HK-2 (cell line): ENCODE data around the gene IHH.

ENCODE experiments used
- DNase-seq: peaks from one replicate; pipeline ENCODE4 v3.0.0-alpha.2; 2018; ENCODE audit not compliant: unreplicated experiment

Gene IHH

DNA sequence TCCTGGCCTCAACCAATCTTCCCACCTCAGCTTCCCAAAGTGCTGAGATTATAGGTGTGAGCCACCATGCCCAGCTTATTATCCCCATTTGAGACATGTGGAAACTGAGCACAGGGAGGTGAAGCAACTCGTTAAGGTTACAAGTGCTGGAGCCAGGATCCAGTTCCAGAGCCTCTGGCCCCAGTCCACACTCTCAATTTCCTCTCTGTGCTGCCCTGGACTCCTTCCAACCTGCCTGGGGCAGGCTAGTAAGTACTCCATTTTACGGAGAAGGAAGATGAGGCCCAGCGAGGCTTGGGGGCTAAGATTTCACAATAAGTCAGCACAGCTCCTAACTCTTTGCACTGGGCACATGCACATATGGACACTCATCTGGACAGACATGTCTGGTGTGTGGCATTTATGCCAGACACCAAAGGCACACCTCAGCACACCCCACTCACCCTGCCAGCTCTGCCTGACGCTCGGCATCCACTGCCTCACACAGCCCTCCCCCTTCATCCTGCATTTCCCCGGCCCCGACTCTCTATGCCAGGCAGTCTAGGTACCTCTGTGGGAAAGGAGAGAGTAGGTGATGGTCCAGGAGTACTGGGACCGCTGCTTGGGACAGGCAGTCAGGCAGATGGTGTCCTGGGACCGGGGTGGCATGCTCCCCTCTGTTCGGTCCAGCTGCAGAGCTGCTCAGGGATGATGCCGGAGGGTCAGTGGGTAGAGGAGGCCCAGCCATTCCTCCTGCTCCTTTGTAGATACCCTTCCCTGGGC, 39.9 kb downstream of the IHH start:
- no peak for DNase-seq

DNA sequence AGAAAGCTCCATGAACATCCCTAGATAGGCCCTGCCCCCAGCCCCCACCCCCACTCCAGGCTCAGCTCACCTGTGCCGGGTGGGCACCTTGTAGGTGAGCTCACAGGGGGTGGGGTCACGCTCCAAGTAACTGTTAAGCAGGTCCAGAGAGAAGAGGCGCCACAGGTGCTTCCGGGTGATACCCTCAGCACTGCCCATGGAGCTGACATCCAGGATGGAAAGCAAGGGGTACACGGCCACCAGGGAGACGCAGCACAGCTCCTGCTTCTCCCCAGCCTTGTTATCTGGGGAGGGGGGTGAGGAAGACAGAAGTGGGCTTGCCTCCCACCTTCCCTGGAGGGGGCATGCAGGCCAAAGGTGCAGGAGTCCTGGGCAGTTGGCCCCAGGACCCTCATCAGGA, 41.3 kb downstream of the IHH start:
- DNase-seq, result no peak

DNA sequence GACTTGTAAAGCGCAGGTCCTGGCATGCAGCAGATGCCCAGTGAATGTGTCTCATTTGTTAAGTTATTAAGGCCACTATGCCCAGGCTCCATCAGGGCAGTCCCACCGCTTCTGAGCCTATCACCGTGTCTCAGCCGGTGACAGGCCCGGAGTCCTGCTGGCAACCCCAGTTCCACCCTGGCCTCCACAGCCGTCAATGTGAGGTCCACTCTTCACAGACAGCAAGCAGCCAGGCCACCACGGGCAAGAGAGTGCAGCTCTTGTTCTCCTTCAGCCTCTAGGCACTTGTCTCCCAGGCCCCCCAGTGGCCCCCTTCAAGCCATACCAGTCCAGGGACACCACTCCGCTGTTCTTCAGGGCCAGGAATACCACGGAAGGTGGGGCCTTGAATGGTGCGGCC, 42.0 kb downstream of the IHH start:
- DNase-seq, result no peak

DNA sequence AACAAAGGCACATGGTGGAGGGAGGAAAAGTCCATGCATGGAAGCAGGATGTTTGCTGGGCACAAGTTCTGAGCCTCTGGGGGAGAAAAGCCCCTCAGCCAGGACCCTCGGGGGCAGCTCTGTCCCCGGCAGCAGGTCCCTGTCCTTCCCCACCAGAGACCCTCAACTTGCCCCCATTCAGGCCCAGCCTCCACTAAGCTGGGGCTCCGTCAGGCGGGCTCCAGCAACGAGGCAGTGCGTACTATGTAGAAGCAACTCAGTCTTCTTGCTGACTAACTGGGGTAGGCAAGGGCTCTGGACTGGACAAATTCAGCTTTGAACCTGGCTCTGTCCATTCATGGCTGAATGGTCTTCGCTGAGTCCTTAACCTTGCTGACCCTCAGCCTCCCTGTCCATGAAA, 42.4 kb downstream of the IHH start:
- no peak for DNase-seq

DNA sequence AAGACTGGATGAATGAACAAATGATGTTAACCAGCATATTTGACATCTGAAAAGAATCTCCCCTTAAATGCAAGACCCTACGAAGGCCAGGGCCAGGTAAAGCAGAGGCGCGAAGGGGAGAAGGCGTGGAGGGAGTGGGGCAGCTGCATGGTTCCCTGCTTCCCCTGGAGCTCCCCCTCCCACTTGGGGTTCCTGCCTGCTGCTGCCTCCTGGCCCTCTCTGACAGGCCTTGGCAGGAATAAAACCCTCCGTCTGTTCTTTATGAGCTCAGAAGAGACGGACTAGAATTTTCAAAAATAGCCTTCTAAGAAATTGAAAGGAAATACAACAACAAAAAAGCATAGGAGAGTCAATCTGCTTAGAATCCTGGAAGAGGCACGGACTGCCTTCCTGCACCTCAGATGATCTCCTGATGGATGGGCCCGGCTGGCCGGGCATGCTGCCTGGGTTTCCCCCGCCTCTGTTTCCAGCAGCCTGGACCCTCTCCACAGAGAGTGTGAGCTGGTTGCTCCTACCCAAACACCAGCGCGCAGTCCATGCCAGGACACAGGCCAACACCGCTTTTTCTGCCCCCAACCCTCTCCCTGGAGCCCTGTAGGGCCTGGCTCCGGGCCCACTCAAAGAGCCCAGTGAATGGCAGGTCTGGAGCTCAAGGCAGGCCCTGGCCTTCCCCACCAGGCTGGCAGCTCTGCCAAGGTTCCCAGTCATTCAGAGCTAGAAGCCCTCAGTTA, 43.4 kb downstream of the IHH start:
- DNase-seq, result no peak

DNA sequence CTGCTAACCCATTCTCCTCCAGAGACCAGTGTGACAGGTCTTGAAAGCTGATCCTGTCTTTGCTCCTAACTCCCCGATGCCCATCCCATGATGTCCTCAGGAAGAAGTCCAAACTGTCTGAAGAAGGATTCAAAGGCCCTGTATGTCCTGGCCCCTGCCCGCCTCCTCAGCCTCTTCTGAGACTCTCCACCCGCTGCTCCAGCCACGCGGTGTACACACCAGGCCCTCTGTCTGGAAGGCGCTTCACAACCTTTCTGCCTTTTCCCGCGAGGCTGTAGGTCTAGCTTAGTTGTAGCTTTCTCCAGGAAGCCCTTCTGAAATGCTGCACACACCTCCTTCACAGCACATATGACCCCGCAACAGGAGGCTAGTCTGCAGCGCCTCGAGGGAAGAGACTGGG, 44.0 kb downstream of the IHH start:
- no peak for DNase-seq

DNA sequence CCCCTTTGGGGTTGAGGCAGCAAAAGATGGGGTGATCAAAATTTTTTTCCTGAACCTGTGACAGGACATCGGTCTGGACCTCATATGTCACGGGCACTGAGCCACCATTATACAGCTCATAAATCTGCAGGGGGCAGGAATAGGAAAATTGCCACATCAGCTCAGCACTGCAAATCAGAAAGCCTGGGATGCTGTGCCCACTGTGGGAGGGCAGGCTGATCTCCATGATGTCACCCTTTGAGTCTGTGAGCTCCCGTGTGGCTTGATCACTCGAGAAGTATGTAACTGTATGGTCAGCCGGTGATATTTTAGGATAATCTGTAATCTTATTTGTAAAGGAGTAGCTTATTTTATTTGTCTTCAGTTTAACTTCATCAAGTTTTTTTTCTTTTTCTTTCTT, 49.8 kb downstream of the IHH start:
- DNase-seq, result no peak

DNA sequence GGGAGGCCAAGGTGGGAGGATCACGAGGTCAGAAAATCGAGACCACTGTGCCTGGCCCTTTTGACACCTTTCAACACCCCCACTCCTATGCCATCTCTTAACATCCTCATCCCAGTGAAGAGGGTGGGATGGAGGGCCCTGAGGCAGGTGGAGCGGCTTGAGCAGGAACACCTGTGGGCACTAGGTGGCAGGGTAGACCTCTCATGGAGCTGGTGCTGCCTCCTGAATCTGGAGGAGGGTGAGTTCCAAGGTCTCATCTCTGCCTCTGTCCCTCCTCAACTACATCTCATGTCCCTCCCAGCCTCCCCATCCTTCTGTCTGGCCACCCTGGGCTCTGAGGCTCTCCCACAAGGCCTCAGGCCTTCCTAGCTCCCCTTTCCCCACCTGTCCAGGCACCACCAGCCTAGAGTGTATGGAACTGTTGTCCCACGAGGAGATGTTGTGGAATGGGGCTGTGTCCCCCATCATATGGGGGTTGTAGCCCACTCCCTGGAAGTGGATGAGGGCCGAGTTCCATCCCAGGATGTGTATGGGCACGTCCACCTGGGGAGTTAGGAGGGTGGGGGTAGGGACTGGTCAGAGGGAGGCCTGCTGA, 50.5 kb downstream of the IHH start:
- DNase-seq, result no peak

DNA sequence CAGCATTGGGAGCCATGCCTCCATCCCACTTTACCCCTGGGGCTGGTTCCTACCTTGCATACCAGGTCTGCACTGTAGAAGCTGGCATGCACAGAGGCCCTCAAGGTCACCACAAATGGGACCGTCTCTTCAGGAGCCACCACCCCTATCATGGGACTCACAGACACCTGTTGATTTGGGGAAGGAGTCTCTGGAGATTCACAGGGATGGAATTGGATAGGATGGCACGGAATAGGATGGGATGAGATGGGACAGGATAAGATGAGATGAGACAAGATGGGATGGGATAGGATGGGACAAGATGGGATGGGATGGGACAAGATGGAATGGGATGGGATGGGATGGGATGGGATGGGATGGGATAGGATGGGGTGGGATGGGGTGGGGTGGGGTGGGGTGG, 51.4 kb downstream of the IHH start:
- DNase-seq, result no peak
